Measurements from ENCODE around the gene C10orf95.
"Not testable (repeated sequence)": the region's sequence is repeated elsewhere in the genome, so short reads cannot be mapped to it uniquely, and the experiment has no call there.

Gene C10orf95

GRCh38 chr10:102465466-102465865, 14.1 kb upstream of the C10orf95 start:
- no peak for DNase-seq (ENCODE audit: low spot score)

DNA sequence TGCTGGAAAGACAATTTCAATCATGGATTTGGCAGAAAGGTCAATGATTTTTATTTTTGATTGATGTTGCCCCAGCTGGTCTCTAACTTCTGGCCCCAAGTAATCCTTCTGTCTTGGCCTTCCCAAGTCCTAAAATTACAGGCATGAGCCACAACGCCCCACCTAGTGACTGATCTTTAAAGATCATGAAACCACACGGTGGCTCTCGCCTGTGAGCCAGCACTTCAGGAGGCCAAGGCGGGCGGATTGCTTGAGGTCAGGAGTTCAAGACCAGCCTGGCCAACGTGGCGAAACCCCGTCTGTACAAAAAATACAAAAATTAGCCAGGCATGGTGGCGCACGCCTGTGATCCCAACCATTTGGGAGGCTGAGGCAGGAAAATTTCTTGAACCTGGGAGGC, 12.6 kb upstream of the C10orf95 start:
- DNase-seq (ENCODE audit: low spot score): no peak

DNA sequence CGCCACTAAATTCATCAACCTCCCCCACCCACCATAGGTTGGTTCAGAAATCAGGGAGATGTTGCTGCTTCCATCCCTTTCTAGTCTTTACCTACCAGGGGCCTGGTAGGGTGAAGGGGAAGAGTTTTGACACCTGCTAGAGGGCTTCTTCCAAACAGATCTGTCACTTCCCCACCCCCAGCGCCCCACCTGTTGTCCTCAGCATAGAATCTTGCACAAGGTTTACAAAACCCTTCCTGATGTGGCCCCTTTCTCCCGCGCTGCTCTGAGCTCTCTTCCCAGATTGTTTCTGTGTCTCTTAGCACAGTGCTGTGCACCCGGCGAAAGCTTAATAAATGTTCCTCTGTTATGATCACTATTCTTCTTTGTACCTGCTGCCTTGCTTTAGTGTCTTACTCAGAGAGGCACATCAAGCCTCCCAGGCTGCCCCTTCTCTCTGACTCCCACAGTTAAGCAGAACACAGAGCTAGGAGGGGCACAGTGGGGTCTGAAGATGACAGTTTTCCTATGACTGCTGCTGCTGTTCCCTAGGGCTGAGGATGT, 11.2 kb upstream of the C10orf95 start:
- no peak for DNase-seq (ENCODE audit: low spot score)

DNA sequence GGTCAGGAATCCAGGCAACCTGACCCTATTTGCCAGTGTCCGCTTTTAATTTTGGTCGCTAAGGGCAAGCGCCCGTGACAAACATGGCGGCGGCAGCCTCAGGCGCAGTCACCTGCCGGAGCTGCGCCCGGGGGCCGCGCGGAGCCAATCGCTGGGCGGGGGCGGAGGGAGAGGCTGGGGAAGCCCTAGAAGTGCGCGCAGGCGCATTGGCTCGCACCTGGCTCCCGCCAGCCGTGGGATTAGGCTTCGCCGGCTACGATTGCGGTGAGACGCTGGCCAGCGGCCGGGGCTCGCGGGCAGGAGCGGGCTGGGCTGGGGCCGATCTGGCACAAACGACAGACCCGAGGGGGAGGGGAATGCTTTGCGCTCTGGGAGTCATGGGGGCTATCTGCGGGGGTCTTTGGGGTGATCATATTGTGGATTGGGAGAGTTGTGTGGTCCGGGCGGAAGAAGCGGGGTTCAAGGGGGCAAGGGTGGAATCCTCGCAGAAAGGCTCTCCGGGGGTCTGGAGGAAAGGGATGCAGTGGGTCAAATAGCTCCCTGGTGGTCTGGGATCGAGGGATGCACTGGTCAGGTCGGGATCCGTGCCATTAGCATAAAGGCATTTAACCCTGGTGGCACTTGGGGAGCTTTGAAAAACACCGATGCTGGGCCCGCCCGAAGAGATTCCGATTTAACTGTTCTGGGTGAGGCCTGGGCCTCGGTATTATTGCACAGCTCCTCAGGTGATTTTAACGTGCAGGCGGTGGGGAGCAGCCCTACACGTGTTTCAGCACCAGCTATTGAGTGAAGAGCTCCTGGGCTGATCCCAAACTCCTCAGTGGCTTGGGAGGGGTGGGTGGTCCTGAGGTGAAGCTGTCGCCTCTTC, 10.1 kb upstream of the C10orf95 start:
- peak; percentile 84 for DNase-seq (ENCODE audit: low spot score)

GRCh38 chr10:102460836-102461186, 9.5 kb upstream of the C10orf95 start:
- DNase-seq (ENCODE audit: low spot score): peak; percentile 6

- DNase-seq (ENCODE audit: low spot score): no peak
Observed at GRCh38 chr10:102458656-102459055, 7.3 kb upstream of the C10orf95 start.

DNA sequence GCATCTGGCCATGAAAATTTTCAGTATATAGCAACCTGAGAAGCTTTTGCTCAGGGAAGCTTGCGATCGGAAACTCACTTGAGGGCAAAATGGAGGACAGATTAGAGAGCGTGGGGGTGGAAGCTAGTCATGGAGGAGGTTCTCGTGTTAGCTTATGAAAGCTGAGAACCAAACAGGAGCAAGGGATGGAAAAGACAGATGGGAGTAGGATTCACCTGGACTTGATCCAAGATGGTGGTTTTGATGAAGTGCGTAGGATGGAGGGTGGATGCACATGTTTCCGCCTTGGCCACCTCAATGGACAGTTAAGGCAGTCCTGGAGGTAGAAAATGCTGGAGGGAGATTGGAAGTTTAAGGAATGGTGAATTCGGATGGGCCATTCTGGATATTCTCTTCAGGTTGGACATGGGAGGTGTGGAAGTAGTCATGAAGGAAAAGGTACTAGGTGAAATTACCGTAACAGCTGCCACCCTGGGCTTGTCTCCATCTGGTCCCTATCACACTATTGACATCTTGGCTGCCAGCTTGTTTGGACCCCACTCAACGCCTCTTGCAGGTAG, 6.3 kb upstream of the C10orf95 start:
- DNase-seq (ENCODE audit: low spot score): no peak

- DNase-seq (ENCODE audit: low spot score): no peak
Observed at GRCh38 chr10:102455893-102456471, 4.6 kb upstream of the C10orf95 start.

- DNase-seq (ENCODE audit: low spot score): not testable (repeated sequence)
Observed at GRCh38 chr10:102454662-102455487, 3.5 kb upstream of the C10orf95 start.

GRCh38 chr10:102453502-102453901, 2.2 kb upstream of the C10orf95 start:
- DNase-seq (ENCODE audit: low spot score): no peak

- DNase-seq (ENCODE audit: low spot score): peak; percentile 58
Observed at GRCh38 chr10:102452672-102453340, 1.5 kb upstream of the C10orf95 start.

DNA sequence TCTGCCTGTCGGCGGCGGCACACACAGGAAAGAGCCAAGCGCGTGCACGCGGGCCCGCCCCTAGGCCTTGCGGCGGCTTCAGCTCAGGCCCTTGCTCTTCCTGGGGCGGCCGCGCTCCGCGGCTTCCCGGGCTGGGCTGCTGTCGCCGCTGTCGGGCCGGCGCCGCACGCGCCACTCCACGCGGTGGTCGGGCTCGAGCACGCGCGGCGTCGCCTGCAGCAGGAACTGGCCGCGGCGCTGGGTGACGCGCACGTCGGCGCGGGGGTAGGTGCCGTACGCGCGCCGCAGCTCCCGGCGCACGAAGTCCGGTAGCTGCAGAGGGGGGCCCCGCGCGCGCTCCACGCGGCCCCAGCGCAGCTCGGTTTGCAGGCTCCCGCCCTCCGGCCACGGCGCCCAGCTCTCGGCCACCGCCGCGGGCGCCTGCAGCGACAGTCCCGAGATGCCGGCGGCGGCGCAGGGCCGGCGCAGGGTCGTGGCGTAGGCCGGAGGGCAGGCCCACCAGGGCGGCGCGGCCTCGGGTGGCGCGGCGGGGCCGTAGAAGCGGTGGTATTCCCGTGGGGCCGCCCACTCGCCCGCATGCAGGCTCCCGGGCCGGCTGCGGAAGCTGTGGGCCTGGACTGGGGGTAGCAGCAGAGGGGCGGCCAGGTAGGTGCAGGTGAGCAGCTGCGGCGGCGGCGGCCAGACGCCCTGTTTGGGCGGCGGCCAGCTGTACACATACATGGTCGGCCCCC, 804 bp downstream of the C10orf95 start:
- peak; percentile 75 for DNase-seq (ENCODE audit: low spot score)

DNA sequence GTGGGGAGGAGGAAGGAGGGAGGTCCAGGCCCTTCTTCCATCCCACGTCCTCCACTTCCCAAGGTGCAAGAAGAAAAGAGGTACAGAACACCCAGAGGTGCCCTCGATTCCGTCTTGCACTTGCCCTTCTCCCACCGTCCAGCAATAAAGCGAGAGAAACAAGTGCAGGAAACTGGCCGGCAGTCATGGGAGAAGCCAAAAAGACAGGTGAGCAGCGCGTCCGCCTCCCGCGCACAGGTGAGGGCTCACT, 1.3 kb downstream of the C10orf95 start:
- DNase-seq (ENCODE audit: low spot score): no peak

GRCh38 chr10:102449321-102450123, 1.8 kb downstream of the C10orf95 start:
- no peak for DNase-seq (ENCODE audit: low spot score)

GRCh38 chr10:102444851-102445250, 6.5 kb downstream of the C10orf95 start:
- no peak for DNase-seq (ENCODE audit: low spot score)

DNA sequence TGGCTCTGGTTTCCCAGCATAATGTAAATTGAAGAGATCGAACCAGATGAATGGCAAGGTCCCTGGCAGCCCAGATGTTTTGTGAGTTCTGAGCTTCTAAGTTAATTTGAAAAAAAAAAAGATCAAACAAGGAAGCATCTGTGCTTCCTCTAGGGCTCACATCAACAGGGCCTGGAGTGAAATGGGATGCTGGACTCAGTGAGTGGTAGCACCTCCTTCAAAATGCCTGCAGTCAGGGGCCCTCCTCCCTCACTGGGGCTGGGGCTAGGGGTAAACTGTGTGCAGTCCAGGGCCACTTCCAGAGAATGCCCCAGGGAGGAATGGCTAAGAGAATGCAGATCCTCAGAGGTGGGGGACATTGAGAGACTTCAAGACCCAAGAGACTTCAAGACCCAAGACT, 13.0 kb downstream of the C10orf95 start:
- DNase-seq (ENCODE audit: low spot score): no peak

DNA sequence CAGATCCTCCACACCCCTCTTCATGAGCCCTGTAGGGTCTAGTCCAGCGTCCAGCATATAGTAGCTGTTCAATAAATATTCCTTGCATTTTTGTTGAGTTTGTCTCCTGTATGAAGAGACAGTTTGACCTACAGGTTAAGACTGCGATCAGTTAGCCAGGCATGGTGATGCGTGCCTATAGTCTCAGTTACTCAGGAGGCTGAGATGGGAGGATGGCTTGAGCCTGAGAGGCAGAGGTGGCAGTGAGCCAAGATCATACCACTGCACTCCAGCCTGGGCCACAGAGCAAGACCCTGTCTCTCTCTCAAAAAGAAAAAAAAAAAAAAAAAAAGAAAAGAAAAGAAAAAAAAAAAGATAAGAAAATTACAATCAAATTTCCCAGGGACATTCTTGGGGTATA, 13.8 kb downstream of the C10orf95 start:
- no peak for DNase-seq (ENCODE audit: low spot score)

DNA sequence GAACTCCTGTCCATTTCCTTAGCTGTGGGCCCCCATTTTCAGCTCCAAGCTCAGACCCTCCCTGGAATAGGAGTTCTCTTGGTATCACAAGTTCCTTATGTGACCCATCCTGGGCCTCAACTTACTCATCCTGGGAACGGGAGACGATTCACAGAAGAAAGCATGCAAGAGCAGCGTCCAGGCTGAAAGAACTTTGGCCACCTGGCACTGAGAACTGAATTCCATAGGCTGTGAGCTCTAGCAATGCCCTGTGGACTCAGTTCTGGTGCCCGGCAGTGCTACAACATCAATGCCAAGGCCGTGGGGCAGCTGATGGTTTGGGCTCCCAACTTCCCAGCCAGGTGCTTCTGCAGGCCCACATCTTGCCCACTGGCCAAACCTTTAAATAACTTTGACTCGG, 15.0 kb downstream of the C10orf95 start:
- no peak for DNase-seq (ENCODE audit: low spot score)

GRCh38 chr10:102435529-102436233, 15.7 kb downstream of the C10orf95 start:
- DNase-seq (ENCODE audit: low spot score): no peak

- no peak for DNase-seq (ENCODE audit: low spot score)
Observed at GRCh38 chr10:102435133-102435497, 16.2 kb downstream of the C10orf95 start.

Data from globus pallidus (tissue), 1 donor.